GM18499 (cell line): Measurements from ENCODE around the gene SH3D19.
"Not testable (repeated sequence)": the region's sequence is repeated elsewhere in the genome, so short reads cannot be mapped to it uniquely, and the experiment has no call there.

Source experiments
- ATAC-seq: cut with Tn5 transposase; IDR thresholded peaks from one replicate; pipeline ENCODE4 v1.9.1; 2021; ENCODE audit warnings: moderate number of reproducible peaks; ENCODE audit not compliant: insufficient read depth, unreplicated experiment

SH3D19 gene

DNA sequence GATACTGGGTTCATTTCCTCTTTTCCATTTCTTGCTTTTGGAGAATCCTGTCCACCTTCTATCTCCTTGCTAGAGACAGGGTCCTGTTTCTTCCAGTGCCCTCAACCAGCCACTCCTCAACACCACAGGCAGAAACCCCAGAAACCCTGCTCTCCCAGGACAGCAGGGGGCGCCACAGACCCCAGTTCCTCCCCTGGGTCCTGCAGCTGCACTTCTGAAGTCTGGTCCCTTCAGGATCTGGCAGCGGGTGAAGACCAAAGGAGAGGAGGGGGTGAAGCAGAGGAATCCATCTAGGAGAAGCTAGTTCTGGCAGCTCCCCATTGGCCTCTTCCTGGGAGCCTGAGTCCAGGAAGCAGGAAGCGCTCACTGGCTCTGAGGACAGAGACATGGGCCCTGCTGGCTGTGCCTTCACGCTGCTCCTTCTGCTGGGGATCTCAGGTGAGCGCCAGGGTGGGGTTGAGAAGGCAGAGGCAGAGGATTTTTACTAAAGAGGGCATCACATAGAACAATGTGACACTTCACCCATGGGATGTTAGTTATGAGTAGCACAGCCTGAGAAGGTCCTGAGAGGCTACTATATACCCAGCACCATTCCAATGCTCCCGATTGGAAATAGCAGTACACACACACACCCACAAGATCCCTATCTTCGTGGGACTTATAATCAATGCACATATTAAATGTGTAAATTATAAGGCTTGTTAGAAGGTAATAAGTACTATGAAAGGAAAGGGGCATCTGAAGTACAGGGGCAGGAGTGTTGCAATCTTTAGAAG, 48.4 kb downstream of the SH3D19 start, which contains the start of gene PRSS48:
TSS of gene PRSS48 (plus strand) at position 375 of the 776 bp plus-strand sequence. CDS start at position 387, 12 bp downstream.
- ATAC-seq, result no peak

DNA sequence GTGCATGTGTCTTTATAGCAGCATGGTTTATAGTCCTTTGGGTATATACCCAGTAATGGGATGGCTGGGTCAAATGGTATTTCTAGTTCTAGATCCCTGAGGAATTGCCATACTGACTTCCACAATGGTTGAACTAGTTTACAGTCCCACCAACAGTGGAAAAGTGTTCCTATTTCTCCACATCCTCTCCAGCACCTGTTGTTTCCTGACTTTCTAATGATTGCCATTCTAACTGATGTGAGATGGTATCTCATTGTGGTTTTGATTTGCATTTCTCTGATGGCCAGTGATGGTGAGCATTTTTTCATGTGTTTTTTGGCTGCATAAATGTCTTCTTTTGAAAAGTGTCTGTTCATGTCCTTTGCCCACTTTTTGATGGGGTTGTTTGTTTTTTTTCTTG, 56.5 kb downstream of the SH3D19 start:
- ATAC-seq, result not testable (repeated sequence)

- ATAC-seq, result no peak
These were observed 57.4 kb downstream of the SH3D19 start for GRCh38 chr4:151267822-151268535.

DNA sequence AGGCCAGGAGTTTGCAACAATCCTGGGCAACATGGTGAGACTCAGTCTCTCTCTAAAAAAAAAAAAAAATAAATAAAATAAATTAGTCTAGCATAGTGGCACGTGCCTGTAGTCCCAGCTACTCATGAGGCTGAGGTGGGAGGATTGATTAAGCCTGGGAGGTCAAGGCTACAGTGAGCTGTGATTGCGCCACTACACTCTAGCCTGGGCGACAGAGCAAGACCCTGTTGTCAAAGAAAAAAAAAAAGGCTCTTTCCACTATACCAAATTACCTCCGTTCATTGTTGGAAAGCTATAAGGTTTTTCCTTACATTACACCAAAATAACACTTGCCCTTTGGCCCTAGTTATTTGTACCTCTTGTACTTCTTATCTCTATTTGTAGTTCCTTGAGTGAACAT, 58.3 kb downstream of the SH3D19 start:
- no peak for ATAC-seq

DNA sequence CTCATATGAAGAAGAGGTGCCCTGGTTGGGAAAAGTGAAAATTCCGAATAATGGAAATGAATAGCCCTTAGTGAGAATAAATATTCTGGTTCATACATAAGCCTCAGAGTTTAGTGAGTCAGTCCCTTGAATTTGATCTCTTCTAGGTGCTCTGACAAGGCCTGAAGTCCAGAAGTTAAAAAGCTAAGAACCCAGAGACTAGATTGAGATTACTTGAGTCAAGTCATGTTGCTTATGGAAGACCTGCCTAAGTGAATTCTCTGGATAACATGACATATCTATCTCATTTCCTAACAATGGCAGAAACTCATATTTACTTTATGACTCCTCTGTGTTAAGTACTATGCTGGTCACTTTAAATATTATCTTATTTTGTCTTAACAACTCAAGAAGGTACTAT, 58.9 kb downstream of the SH3D19 start:
- no peak for ATAC-seq

DNA sequence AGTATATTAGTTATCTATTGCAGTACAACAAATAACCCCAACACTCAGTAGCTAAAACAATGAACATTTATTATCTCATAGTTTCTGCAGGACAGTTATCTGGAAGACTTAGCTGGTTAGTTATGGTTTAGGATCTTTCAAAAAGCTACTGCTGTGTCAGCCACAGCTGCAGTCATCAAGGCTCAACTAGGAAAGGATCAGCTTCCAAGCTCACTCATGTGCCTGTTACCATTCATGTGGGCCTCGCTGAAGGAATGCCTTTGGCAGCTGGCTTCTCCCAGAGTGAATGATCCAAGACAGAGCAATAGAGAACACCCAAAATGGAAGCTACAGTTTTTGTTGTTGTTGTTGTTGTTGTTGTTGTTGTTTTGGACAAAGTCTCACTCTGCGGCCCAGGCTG, 62.0 kb downstream of the SH3D19 start:
- ATAC-seq, result no peak

DNA sequence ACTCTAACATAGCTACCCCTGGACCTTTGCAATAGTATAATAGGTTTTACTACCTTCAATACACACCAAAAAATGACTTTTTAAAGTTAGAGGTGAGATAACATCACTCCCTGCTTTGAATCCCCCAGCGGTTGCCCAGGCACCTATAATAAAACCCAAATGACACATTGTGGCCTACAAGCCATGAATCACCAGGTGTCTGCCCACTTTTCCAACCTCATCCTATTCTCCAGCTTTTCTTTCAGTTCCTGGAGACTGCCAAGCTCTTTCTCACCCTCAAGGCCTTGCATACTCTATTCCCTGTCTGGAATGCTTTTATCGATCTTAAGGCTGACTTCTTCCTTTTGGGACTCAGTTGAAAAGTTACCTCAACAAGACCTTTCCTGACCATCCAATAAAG, 64.9 kb downstream of the SH3D19 start:
- ATAC-seq, result no peak

DNA sequence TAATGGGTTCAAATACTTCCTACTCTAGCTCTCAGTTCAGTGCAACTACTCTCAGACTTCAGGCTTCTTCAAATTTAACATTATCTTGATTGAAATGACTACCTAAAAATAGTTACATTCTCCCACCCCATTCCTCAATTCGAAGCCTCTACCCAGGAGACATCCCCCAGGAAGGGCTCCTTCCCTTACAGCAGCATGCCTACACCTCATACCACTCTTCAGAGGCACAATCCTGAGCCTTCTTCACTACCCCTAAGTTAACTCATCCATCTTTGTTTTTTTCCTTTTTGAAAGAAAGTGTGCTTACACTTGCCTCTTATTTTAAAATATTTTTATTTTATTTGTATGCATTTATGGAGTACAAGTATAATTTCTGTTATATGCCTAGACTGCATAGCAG, 65.7 kb downstream of the SH3D19 start:
- ATAC-seq, result no peak

- ATAC-seq, result no peak
These were observed 67.7 kb downstream of the SH3D19 start for GRCh38 chr4:151257704-151258103.

DNA sequence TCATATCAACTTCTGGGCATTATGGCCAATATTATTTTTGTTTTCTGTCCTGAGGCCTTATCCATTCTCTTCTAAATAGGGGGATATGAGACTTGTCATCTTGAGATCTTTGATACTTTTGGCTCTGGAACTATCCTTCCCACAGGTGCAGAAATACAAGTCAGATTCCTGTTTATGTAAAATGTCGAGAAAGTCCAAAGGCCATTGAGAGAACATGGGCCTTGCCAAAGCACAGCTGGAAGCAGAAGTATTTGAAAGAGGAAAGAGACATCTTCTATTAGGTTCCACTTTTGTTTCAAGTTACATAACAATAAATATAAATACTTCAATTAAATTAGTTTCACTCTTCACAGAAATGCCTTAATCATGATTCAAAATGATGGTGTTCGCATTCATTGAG, 69.3 kb downstream of the SH3D19 start:
- no peak for ATAC-seq

- not testable (repeated sequence) for ATAC-seq
These were observed 69.7 kb downstream of the SH3D19 start for GRCh38 chr4:151255680-151256079.

GRCh38 chr4:151255226-151255625, 70.2 kb downstream of the SH3D19 start:
- ATAC-seq, result not testable (repeated sequence)

- no peak for ATAC-seq
These were observed 73.7 kb downstream of the SH3D19 start for GRCh38 chr4:151251603-151252304.

GRCh38 chr4:151250706-151251105, 74.7 kb downstream of the SH3D19 start:
- ATAC-seq, result no peak

DNA sequence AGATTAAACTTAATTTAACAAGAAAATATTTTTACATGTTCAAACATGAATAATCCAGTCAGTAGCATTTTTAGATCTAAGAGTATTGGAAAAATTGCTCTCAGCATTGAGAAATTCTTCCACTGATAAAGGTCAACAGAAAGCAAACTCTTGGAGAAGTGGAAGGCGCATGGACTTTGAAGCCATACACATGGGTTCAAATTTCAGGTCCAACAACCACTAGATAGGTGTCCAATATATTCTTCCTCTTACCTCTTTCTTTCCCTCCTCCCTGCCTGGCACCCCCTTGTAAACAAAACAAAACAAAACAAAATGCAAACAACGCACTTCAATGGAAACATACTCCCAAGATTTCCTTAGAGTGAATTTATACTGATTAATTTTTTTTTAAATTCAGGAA, 76.9 kb downstream of the SH3D19 start:
- no peak for ATAC-seq

DNA sequence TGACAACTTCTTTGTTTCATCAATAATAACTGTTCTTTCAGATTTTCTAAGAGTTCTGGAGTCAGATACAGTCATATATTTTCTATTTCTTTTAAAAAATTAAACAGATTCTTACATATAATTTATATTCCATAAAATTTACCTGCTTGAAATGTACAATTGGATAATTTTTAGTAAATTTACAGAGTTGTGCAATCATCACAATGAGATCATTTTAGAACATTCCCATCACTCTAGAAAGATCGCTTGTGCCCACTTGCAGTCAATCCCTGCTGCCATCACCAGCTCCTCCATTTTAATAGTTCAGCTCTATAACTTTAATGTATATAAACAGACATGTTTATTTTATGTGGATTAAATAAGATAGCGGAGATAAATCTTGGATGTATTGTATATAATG, 78.0 kb downstream of the SH3D19 start:
- no peak for ATAC-seq

DNA sequence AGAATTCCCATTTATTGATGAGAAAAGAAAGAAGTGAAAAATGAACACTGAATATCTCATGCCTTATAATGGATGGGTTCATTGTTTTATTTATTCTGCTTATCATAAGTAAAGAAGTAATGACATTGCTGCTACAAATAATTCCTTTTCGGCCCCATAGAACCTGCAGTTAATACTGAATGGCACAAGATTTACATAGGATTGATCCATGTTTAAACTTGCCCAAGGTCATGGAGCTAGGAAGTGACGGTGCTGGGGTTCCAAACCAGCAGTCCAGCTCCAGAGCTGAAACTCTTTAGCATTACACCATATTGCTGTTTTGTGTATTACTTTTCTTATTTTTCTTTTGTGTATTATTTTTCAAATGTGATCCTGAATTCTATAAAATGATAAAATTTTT, 78.7 kb downstream of the SH3D19 start:
- ATAC-seq, result no peak

DNA sequence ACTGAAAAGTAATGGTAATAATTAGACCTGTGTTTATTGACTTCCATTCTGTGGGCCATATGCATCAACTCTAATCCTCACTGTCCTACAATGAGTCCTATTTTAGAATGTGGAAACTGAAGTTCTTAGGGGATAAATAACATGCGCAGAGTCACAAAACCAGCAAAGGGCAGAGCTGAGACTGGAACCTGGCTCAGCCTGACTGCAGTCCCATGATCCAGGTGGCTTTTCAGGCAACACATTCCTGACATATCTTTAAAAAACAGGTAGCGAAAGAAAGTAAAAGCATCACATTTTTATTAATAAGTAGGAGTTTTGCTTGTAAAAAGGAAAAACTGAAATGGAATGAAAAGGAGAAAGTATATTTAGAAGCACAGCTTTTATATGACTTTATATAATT, 83.1 kb downstream of the SH3D19 start:
- ATAC-seq, result no peak

GRCh38 chr4:151239608-151240007, 85.8 kb downstream of the SH3D19 start:
- ATAC-seq, result no peak

- no peak for ATAC-seq
These were observed 86.9 kb downstream of the SH3D19 start for GRCh38 chr4:151238477-151238876.

GRCh38 chr4:151236036-151236435, 89.4 kb downstream of the SH3D19 start:
- ATAC-seq, result no peak
